ENCODE data around the gene LRP11. TPM values are rescaled to one million over a fixed set of nuclear protein-coding genes. Genes with fewer than 3 reads are reported as not detected.

Gene LRP11
- total RNA-seq, 3 donors from 2014 or later (not counting 1 experiment from before 2014, with no cell fraction given), result 0.16 to 0.43 (median 0.26) TPM

- DNase-seq (no peak), ATAC-seq (no peak)
- H3K4me1 ChIP-seq (ENCODE audit: control insufficient read depth, insufficient read depth, low read length), result no peaks in the 10 kb centered on the region
- no peak overlapping the region for H3K27ac Mint-ChIP-seq
- no peaks in the 10 kb centered on the region for H3K4me1 Mint-ChIP-seq
- TF ChIP-seq, protein P1, sequence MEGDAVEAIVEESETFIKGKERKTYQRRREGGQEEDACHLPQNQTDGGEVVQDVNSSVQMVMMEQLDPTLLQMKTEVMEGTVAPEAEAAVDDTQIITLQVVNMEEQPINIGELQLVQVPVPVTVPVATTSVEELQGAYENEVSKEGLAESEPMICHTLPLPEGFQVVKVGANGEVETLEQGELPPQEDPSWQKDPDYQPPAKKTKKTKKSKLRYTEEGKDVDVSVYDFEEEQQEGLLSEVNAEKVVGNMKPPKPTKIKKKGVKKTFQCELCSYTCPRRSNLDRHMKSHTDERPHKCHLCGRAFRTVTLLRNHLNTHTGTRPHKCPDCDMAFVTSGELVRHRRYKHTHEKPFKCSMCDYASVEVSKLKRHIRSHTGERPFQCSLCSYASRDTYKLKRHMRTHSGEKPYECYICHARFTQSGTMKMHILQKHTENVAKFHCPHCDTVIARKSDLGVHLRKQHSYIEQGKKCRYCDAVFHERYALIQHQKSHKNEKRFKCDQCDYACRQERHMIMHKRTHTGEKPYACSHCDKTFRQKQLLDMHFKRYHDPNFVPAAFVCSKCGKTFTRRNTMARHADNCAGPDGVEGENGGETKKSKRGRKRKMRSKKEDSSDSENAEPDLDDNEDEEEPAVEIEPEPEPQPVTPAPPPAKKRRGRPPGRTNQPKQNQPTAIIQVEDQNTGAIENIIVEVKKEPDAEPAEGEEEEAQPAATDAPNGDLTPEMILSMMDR (IDR thresholded peaks at IDR 0.05), result no peak
- peaks cover 0 to 3% of the 10 kb centered on the region in 2 donors for H3K27me3 Mint-ChIP-seq (ENCODE audit: low read depth in 2 of 2)
- intact Hi-C loops (cut with micrococcal nuclease), result loop anchor here (5.0 kb wide), 1 partner anchor 96 kb away; no protein-coding TSS in a partner anchor
- H3K27ac ChIP-seq (ENCODE audit: low read length), result no peak overlapping the region
- H3K9me3 ChIP-seq (ENCODE audit: control insufficient read depth, insufficient read depth, low read length), result no peaks in the 10 kb centered on the region
- no peak overlapping the region for H3K4me3 Mint-ChIP-seq
- H3K36me3 ChIP-seq (ENCODE audit: control insufficient read depth, insufficient read depth, low read length), result no peaks in the 10 kb centered on the region
- H3K27me3 ChIP-seq (ENCODE audit: control insufficient read depth, insufficient read depth, low read length), result no peaks in the 10 kb centered on the region
- H3K4me3 ChIP-seq (ENCODE audit: low read length), result no peak overlapping the region
- 94% methylated on average over 5 of the region's 7 CpGs for WGBS (ENCODE audit: insufficient coverage)
- H3K9me3 Mint-ChIP-seq, result no peaks in the 10 kb centered on the region
- no peaks in the 10 kb centered on the region for H3K36me3 Mint-ChIP-seq
These were observed 33.3 kb downstream of the LRP11 start for GRCh38 chr6:149830731-149831307.

- no peak overlapping the region for H3K4me3 ChIP-seq (ENCODE audit: low read length)
- Mint-ChIP-seq H3K4me3 (no peak overlapping the region), H3K4me1 (no peaks in the 10 kb centered on the region), H3K27ac (no peak overlapping the region), H3K36me3 (no peaks in the 10 kb centered on the region), H3K27me3 (ENCODE audit: low read depth in 2 of 2) (peaks cover 0 to 7% of the 10 kb centered on the region in 2 donors), H3K9me3 (no peaks in the 10 kb centered on the region)
- intact Hi-C loops (cut with micrococcal nuclease), result no loop called here
- H3K27me3 ChIP-seq (ENCODE audit: control insufficient read depth, insufficient read depth, low read length), result no peaks in the 10 kb centered on the region
- H3K9me3 ChIP-seq (ENCODE audit: control insufficient read depth, insufficient read depth, low read length), result no peaks in the 10 kb centered on the region
- H3K36me3 ChIP-seq (ENCODE audit: control insufficient read depth, insufficient read depth, low read length), result no peaks in the 10 kb centered on the region
- ATAC-seq (no peak), DNase-seq (no peak)
- WGBS (ENCODE audit: insufficient coverage), result 71% methylated on average over 3 of the region's 4 CpGs
- H3K4me1 ChIP-seq (ENCODE audit: control insufficient read depth, insufficient read depth, low read length), result no peaks in the 10 kb centered on the region
- TF ChIP-seq, protein P1 (IDR thresholded peaks at IDR 0.05), result no peak
- no peak overlapping the region for H3K27ac ChIP-seq (ENCODE audit: low read length)
These were observed 38.9 kb downstream of the LRP11 start for GRCh38 chr6:149825292-149825691.

- WGBS (ENCODE audit: insufficient coverage), result 86% methylated on average over 4 of the region's 4 CpGs
- H3K4me3 ChIP-seq (ENCODE audit: low read length), result no peak overlapping the region
- H3K9me3 Mint-ChIP-seq, result no peaks in the 10 kb centered on the region
- H3K27me3 Mint-ChIP-seq (ENCODE audit: low read depth in 2 of 2), result peaks cover 0 to 7% of the 10 kb centered on the region in 2 donors
- no peaks in the 10 kb centered on the region for H3K36me3 Mint-ChIP-seq
- H3K27ac Mint-ChIP-seq, result no peak overlapping the region
- H3K27me3 ChIP-seq (ENCODE audit: control insufficient read depth, insufficient read depth, low read length), result no peaks in the 10 kb centered on the region
- DNase-seq, result no peak
- no peak for ATAC-seq
- H3K9me3 ChIP-seq (ENCODE audit: control insufficient read depth, insufficient read depth, low read length), result no peaks in the 10 kb centered on the region
- TF ChIP-seq, protein P1 (IDR thresholded peaks at IDR 0.05), result no peak
- H3K4me1 Mint-ChIP-seq, result no peaks in the 10 kb centered on the region
- no peak overlapping the region for H3K4me3 Mint-ChIP-seq
- H3K4me1 ChIP-seq (ENCODE audit: control insufficient read depth, insufficient read depth, low read length), result no peaks in the 10 kb centered on the region
- intact Hi-C loops (cut with micrococcal nuclease), result no loop called here
- H3K27ac ChIP-seq (ENCODE audit: low read length), result no peak overlapping the region
- H3K36me3 ChIP-seq (ENCODE audit: control insufficient read depth, insufficient read depth, low read length), result no peaks in the 10 kb centered on the region
These were observed 41.1 kb downstream of the LRP11 start for GRCh38 chr6:149823013-149823412.

- H3K9me3 ChIP-seq (ENCODE audit: control insufficient read depth, insufficient read depth, low read length), result no peaks in the 10 kb centered on the region
- Mint-ChIP-seq H3K36me3 (no peaks in the 10 kb centered on the region), H3K27me3 (ENCODE audit: low read depth in 2 of 2) (peaks cover 0 to 7% of the 10 kb centered on the region in 2 donors), H3K9me3 (no peaks in the 10 kb centered on the region), H3K4me3 (no peak overlapping the region), H3K27ac (no peak overlapping the region), H3K4me1 (no peaks in the 10 kb centered on the region)
- ATAC-seq (no peak), DNase-seq (no peak)
- WGBS (ENCODE audit: insufficient coverage), result 86% methylated on average over 1 of the region's 1 CpG
- no peak overlapping the region for H3K27ac ChIP-seq (ENCODE audit: low read length)
- no peaks in the 10 kb centered on the region for H3K4me1 ChIP-seq (ENCODE audit: control insufficient read depth, insufficient read depth, low read length)
- H3K27me3 ChIP-seq (ENCODE audit: control insufficient read depth, insufficient read depth, low read length), result no peaks in the 10 kb centered on the region
- H3K4me3 ChIP-seq (ENCODE audit: low read length), result no peak overlapping the region
- intact Hi-C loops (cut with micrococcal nuclease), result no loop called here
- no peaks in the 10 kb centered on the region for H3K36me3 ChIP-seq (ENCODE audit: control insufficient read depth, insufficient read depth, low read length)
- TF ChIP-seq, protein P1 (IDR thresholded peaks at IDR 0.05), result no peak
These were observed 42.7 kb downstream of the LRP11 start for GRCh38 chr6:149821492-149821891.
